Glomerular visceral epithelial cell (primary cell): ENCODE data around the gene CRAMP1.
"Not testable (repeated sequence)": the region's sequence is repeated elsewhere in the genome, so short reads cannot be mapped to it uniquely, and the experiment has no call there.

ENCODE experiments used
- DNase-seq: peaks from one replicate; pipeline ENCODE4 v3.0.0-alpha.2; 2016; ENCODE audit errors: extremely low spot score

CRAMP1 gene

DNA sequence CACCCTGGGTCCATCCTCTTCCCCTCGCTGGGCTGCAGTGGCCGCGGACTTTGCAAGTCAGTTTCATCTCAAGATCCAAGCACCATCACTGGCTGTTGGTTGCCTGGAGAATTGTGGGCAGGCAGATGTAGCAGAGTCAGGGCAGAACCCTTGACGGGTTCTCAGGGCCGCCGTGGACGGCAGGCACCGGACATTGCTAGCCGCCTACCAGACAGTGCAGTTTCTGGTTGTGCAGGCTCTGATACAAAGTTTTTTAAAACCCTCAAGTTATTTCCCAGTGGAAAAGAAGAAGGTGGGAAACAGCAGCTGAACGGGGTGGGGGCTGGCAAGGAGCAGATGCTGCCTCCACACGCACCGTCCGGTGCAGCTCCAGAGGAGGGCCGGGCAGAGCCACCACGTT, 97.2 kb downstream of the CRAMP1 start:
- no peak for DNase-seq

DNA sequence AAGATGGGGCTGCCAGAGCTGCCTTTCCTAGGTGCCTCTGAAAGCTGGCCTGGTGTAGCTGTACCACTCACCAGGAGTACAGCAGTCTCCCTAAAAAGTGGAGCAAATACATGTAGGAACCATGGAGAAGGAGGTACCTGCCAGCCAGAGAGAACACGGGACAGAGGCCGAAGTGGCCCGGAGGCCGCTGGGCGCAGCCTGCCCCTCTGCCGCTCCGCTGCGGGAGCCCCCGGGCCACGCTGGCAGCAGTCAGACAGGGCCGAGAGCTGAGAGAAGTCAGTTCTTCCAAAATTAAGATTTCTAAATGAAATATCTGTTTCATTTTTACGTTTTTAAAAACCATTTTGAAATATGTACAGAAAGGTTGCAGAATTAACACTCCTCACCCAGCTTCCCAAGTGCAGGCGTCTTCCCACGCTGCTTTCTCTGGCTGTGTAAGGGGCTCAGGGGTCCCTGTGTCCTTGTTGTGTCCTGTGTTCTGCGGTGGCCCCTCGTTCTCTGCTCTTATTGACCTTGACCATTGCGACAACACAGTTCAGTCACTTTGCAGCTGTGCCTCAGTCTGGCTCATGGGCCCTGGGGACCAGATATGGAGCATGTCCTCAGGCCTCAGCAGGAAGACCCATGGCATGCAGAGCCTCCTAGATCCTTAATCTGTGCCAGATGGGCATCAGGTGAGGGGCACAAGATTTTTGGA, 98.8 kb downstream of the CRAMP1 start:
- DNase-seq = no peak

DNA sequence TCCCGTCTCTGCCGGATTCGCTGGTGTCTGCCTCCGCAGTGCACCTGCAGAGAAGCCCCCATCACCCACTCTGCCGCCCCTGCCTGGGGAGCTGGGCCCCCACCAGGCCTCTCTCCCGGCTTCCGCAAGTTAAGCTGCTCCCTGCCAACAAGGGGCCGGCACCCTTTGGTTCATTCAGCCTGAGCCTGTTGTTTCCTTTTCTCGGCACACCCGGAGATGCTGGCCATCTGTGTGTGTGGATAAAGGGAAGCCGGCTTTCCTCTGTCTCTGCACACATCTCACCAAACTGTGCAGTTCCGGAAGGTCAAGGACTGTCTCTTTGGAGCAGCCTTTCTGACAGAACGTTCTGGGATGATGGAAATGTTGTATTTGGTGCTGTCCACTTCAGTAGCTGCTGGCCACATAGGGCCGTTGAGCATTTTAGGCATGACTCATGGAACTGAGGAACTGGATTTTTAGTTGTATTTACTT, 100.7 kb downstream of the CRAMP1 start:
- no peak for DNase-seq

DNA sequence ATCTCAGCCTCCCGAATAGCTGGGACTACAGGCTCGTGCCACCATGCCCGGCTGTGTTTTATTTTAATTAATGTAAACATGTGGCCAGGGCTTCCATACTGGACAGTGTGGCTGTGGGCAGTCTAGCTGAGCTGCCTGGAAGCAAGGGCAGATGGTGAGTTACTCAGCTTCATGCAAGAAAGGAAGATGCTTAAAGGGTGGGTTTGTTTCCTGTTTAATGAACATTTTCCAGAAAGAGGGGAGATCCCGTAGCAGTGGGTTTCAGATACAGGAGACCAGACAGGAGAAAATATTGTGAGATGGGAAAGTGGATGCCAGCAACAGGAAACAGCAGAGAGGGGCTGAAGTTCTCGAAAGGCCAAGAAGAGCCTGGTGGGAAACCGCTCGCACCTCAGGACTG, 101.2 kb downstream of the CRAMP1 start:
- no peak for DNase-seq

DNA sequence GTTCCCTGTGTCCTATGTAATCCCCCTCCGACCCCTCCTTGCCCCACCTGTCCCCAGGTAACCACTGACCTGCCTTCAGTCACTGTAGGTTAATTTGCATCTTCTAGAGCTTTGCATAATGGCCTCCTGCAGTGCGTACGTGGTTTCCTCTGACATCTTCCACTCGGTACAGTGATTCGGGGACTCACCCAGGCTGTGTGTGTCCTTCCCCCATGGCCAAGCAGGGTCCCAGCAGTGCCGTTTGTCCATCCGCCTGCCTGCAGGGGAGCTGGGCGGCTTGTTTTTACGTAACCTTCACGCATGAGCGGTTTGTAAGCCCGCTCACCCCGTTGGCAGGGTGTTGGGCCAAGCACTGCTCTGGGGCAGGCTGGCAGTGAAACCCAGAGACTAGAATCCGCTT, 101.8 kb downstream of the CRAMP1 start:
- peak; percentile 49 for DNase-seq

DNA sequence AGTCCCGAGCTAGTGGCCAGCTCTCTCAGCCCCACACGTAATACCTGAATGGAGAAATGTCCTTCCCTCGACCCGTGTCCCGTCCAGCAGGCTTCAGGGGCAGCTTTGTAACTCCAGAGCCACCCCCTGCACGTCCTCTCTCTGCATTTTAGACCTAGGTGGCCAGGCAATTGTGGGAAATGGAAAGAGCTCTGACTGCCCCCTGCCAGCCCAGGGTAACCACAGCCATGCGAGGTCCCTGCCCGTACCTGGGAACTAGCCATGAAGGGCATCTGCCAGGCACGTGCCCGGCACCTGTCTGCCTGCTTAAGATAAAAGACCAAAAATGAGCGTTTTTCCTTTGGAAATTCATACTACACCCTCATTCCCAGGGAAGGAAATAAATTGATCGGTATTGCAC, 103.1 kb downstream of the CRAMP1 start:
- DNase-seq = no peak

DNA sequence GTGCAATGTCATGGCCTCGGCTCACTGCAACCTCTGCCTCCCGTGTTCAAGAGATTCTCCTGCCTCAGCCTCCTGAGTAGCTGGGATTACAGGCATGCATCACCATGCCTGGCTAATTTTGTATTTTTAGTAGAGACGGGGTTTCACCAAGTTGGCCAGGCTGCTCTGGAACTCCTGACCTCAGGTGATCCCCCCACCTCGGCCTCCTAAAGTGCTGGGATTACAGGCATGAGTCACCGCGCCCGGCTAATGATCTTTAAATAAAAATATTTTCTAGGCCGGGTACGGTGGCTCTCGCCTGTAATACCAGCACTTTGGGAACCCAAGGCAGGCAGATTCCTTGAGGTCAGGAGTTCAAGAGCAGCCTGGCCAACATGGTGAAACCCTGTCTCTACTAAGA, 106.1 kb downstream of the CRAMP1 start:
- DNase-seq = not testable (repeated sequence)

DNA sequence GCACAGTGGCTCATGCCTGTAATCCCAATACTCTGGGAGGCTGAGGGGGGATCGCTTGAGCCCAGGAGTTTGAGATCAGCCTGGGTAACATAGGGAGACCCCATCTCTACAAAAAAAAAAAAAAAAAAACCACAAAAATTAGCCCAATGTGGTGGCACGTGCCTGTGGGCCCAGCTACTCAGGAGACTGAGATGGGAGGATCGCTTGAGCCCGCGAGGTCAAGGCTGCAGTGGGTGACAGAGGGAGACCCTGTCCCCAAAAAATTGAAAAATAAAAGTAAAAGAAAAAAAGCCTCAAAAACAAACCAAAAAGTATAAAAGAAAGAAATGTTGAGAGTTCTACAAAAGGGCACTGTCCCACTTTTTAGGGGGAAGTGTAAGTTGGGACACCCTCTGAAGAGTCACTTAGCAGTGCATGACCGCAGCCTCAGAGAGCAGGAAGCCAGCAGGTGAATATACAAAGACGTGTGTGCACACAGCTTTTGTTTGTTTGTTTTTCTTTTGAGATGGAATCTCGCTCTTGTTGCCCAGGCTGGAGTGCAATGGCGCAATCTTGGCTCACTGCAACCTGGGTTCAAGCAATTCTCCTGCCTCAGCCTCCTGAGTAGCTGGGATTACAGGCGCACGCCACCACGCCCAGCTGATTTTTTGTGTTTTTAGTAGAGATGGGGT, 107.5 kb downstream of the CRAMP1 start:
- not testable (repeated sequence) for DNase-seq

DNA sequence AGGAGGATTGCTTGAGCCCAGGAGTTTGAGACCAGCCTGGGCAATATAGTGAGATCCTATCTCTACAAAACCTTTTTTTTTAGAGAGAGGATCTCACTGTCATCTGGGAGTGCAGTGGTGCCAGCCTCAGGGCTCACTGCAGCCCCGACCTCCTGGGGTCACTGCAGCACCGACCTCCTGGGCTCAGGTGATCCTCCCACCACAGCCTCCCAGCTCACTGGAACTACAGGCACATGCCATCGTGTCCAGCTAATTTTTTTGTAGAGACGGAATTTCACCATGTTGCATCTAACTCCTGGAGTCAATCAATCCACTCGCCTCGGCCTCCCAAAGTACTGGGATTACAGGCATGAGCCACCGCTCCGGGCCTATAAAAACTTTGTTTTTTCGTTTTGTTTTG, 109.2 kb downstream of the CRAMP1 start:
- DNase-seq = no peak

DNA sequence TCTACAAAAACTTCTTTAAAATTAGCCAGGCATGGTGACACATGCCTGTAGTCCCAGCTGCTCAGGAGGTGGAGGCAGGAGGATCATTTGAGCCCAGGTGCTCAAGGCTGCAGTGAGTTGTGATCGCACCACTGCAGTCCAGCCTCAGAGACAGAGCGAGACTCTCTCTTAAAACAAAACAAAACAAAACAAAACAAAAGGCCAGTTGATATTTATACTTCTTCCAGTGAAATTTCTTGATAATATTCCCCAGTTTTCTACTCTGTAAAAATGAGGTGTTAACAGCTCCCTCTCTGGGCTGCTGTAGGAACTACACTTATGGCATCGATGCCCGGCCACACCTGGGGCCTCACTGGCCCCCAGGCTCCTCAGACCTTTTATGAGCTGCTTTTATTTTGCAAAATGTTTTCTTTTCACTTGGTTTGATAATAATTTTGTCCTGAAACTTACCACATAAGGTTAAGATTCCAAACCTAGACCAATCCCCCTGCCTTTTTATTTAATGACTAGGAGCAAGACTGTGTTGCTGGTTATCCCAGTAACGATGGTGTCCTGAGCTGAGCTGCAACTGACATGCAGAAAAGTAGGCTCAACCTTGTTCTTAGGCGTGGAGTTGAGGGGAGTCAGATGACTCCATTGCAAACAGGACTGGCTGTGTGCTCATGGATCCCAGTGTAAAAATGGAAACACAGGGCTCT, 111.4 kb downstream of the CRAMP1 start:
- peak; percentile 42 for DNase-seq

DNA sequence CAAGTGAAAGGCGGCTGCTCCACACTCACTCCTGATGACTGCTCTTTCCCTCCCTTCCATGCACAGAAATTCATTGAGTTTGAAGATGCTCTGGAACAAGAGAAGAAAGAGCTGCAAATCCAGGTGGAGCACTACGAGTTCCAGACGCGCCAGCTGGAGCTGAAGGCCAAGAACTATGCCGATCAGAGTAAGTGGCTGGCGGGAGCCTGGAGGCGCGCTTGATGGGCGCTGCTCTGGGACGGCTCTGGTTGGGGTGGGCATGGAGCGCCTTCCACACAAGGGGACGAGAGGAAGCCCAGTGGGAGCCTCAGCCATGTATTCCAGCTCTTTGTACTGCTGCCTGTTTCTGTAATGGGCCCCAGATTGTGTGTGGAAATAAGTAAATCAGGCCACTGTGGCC, 112.3 kb downstream of the CRAMP1 start:
- DNase-seq = no peak

DNA sequence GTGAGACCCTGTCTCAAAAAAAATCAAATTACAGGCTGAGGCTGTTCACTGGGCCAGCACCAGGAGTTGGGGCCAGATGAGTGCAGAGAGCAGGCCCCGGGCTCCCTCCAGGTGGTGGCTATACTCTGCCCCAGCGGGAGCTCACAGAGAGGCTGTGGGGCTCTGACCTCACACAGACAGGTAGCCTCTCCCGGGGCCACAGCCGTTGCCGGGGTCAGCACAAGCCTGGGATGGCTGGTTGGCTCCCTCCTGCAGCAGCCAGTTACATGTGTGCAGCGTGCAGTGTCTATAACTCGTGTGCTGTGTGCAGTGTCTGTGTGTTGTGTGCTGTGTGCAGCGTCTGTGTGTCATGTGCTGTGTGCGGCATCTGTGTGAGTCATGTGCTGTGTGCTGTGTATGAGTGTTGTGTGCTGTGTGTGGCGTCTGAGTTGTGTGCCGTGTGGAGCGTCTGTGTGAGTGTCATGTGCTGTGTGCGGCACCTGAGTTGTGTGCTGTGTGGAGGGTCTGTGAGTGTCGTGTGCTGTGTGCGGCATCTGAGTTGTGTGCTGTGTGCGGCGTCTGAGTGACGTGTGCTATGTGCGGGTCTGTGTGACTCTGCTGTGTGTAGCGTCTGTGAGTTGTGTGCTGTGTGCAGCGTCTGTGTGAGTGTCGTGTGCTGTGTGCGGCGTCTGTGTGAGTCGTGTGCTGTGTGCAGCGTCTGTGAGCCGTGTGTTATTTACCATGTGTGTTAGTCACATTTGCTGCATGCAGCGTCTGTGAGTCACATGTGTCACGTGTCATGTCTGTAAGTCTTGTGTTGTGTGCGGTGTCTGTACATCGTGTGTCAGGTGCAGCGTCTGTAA, 114.7 kb downstream of the CRAMP1 start:
- no peak for DNase-seq
